Tibial nerve (tissue), 4 donors: ENCODE measurements around the gene PRPS2.

Experiments
- CTCF ChIP-seq, 5 experiments: fragments of 200-600 bp in 3 of 5; fragments of 450-650 bp in 2 of 5; sonication (generic) in 3 of 5; IDR thresholded peaks; one replicate each; pipeline ENCODE4 v1.5.1; 2016 to 2019; ENCODE audit warnings: antibody characterized with exemption in 5 of 5, mild to moderate bottlenecking in 3 of 5, moderate library complexity in 2 of 5
- EP300 ChIP-seq, 2 donors: sonication (generic); formaldehyde crosslinking; IDR thresholded peaks; one replicate each; pipeline ENCODE4 v1.6.1; 2017; ENCODE audit warnings: antibody characterized with exemption in 2 of 2, mild to moderate bottlenecking in 1 of 2
- POLR2A ChIP-seq, 2 donors: fragments of 450-650 bp; IDR thresholded peaks; one replicate each; pipeline ENCODE4 v1.6.1; 2017; ENCODE audit warnings: antibody characterized with exemption in 2 of 2, mild to moderate bottlenecking in 2 of 2, moderate library complexity in 2 of 2

GRCh38 chrX:12825801-12826200, 34.6 kb downstream of the PRPS2 start:
- TF ChIP-seq POLR2A (IDR thresholded peaks at IDR 0.05) (no peak), CTCF (IDR thresholded peaks at IDR 0.05) (no peak), EP300 (IDR thresholded peaks at IDR 0.05) (no peak)
